Mammary epithelial cell (primary cell): ENCODE data around the gene FBXL22.

Experiments used
- EZH2 ChIP-seq: IDR thresholded peaks from 2 replicates; pipeline ENCODE4 v1.6.1; 2012; ENCODE audit warnings: low read length, inconsistent platforms, borderline replicate concordance
- TF ChIP-seq, protein P1 (sequence below), 2 donors: IDR thresholded peaks in 1 of 2; conservative IDR thresholded peaks in 1 of 2; 2 replicates each; pipeline ENCODE4 v1.5.1; 2011 to 2012; ENCODE audit warnings: inconsistent platforms in 2 of 2, low read length in 2 of 2, mild to moderate bottlenecking in 2 of 2, control low read depth in 1 of 2, low read depth in 1 of 2; ENCODE audit not compliant: insufficient read depth in 1 of 2; ENCODE audit errors: extremely low read depth in 1 of 2

DNA sequence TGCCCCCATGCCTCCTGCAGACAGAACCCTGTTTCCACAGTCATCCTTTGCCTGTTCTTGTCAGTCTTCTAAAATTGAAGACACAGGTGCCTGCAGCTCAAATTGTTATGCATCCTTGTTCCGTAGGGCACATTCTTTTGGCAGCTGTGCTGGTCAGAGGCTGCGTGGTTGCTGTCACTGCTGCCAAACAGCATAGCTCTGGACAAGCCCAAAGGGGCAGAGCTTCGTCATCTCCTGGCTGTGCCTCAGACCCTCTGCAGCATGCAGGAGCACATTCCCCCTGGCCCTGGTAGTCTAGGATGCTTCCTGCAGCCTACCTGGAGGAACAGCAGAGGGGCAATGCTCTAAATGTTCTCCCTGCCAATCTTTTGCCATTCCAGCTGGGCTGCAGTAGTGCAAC, 2.1 kb upstream of the FBXL22 start:
- TF ChIP-seq, protein P1, sequence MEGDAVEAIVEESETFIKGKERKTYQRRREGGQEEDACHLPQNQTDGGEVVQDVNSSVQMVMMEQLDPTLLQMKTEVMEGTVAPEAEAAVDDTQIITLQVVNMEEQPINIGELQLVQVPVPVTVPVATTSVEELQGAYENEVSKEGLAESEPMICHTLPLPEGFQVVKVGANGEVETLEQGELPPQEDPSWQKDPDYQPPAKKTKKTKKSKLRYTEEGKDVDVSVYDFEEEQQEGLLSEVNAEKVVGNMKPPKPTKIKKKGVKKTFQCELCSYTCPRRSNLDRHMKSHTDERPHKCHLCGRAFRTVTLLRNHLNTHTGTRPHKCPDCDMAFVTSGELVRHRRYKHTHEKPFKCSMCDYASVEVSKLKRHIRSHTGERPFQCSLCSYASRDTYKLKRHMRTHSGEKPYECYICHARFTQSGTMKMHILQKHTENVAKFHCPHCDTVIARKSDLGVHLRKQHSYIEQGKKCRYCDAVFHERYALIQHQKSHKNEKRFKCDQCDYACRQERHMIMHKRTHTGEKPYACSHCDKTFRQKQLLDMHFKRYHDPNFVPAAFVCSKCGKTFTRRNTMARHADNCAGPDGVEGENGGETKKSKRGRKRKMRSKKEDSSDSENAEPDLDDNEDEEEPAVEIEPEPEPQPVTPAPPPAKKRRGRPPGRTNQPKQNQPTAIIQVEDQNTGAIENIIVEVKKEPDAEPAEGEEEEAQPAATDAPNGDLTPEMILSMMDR (conservative IDR thresholded peaks at IDR 0.05 in 1 of 2, IDR thresholded peaks at IDR 0.05 in 1 of 2; ENCODE audit: extremely low read depth in 1 of 2, insufficient read depth in 1 of 2, low read depth in 1 of 2, low read length in 2 of 2), result no peak
- TF ChIP-seq EZH2, result no peak
